T-helper 9 cell (primary cell): ENCODE results near the gene CTCFL.

ENCODE experiments used
- DNase-seq: peaks from one replicate; pipeline ENCODE4 v3.0.0-alpha.2; 2020

Gene CTCFL

DNA sequence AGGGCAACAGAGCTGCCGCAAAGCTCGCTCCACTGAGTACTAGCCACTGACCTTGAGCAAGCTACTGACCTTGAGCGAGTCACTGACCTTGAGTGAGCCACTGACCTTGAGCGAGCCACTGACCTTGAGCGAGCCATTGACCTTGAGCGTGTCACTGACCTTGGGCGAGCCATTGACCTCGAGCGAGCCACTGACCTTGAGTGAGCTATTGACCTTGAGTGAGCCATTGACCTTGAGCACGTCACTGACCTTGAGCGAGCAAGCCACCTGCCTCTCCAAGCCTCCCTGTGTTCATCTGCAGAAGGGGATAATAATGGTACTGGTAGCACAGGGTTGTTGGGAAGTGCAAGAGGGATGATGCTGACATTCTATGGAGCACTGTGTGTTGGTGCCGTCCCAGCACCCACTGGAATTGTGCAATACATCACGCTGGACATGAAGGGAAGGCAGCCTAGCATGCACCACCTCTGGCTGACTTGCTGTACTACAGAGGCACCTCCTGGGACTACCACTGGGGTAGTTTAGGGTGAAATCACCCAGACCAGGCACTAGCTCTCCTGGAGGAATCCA is 60.2 kb downstream of the CTCFL start:
- no peak for DNase-seq

DNA sequence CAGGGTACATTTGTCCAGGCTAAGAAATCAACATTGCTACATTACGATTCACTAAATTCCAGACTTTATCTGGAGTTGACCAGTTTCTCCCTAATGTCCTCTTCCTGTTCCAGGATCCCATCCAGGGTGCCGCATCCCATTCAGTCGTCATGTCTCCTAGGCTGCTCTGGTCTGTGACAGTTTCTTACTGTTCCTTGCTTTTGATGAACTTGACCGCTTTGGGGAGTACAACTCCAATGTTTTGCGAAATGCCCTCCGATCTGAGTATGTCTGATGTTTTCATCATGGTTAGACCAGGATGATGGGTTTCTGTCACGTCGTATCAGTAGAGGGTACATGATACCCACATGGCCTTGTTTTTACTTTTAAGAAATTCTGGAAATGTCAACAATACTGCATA is 62.2 kb downstream of the CTCFL start:
- no peak for DNase-seq

DNA sequence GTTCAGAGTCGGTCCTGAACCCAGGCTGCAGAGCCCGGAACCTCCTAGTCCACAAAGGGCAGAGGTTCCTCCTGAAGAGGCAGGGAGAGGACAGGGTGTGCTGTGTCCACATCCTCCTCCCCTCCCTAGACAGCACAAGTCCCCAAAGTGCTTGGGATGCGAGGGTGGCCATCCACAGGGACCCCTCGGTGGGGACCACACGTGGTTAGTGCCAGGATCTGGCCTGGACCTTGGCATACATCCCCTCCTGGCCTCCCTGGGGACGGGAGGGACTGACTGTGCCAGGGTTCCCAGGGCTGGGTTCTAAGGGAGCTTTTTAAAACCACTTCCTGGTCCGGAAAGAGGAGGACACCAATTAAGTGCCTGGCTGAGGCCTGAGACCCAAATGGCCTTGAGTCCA is 63.2 kb downstream of the CTCFL start:
- DNase-seq: no peak

- no peak for DNase-seq
Observed at GRCh38 chr20:57460781-57461465, 64.0 kb downstream of the CTCFL start.

- DNase-seq: no peak
Observed at GRCh38 chr20:57459897-57460296, 65.0 kb downstream of the CTCFL start.

DNA sequence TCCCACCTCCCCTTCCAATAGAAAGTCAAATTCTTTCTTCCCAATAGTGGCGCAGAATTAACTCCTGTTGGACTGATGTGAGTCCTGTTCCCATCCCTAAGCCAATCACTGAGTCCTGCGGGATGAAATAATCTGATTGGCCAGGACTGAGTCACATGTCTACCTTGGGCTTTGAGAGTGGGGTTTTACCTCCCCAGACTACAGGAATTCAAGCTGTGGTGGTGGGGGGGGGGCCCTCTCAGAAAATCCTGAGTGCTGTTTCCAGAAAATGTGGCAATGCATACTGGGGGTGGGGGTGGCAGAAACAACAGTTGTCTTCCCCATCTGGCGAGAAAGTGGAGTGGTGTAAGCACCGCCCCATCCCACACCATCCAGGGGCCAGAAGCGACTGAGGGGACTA is 65.7 kb downstream of the CTCFL start:
- no peak for DNase-seq

GRCh38 chr20:57458400-57459160 is 66.4 kb downstream of the CTCFL start:
- no peak for DNase-seq

- DNase-seq: no peak
Observed at GRCh38 chr20:57457243-57458095, 67.5 kb downstream of the CTCFL start.

- no peak for DNase-seq
Observed at GRCh38 chr20:57456116-57456515, 68.8 kb downstream of the CTCFL start.

DNA sequence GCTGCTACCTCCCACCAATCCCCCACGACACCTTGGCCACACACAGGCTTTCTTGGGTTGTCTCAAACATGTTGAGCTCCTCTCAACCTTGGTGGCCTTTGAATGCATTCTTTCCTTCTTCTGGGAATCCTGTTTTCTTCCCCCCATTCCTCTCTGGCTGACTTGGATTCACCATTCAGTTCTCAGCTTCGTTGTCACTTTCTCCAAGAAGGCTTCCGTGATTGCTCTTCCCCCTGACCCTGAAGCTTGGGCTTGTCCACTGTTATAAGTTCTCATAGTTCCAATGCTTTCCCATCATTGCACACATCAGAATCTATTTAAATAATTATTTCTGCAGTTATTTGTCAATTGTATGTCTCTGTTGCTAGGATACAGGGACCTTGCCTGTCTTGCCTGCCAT is 69.6 kb downstream of the CTCFL start:
- DNase-seq: no peak

DNA sequence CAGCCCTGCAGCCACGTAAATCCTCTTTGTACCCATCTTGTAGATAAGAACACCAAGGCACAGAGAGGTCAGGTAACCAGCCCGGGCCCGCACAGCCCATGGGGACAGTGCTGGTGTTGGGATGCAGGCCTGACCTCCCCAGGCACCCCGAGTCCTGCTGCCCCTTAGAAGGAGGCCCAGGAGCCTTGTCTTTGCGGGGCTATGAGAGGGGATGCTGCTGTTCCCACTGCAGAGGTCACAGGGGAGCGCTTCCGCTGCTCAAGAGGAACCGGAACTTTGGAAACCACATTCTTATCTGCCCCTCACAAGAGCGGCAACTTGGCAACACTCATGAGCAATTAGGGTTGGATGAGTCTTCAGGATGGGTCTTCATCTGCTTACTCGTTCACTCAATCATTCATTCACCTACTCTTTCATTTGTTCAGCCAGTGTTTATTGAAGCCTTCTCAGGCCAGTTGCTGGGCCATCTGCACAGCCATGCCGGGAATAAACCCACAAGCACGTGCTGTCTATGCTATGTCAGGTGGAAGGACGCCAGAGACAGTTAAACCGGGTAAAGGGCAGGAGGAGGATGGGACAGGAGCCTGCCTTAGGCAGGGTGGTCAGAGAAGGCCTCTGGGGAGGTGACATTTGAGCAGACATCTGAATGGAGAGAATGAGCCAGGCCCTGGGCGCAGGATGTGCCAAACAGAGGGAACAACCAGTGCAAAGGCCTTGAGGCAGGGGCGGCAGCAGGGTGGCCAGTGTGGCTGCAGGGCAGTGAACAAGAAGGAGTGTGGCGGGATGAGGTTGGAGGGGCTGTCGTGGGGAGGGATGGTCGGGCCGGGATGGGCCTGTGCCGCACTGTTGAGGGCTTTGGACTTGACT is 72.9 kb downstream of the CTCFL start:
- DNase-seq: no peak

GRCh38 chr20:57451431-57451794 is 73.5 kb downstream of the CTCFL start:
- no peak for DNase-seq

- DNase-seq: no peak
Observed at GRCh38 chr20:57450931-57451330, 74.0 kb downstream of the CTCFL start.

- DNase-seq: no peak
Observed at GRCh38 chr20:57450419-57450818, 74.5 kb downstream of the CTCFL start.

- DNase-seq: no peak
Observed at GRCh38 chr20:57449398-57450354, 75.3 kb downstream of the CTCFL start.

DNA sequence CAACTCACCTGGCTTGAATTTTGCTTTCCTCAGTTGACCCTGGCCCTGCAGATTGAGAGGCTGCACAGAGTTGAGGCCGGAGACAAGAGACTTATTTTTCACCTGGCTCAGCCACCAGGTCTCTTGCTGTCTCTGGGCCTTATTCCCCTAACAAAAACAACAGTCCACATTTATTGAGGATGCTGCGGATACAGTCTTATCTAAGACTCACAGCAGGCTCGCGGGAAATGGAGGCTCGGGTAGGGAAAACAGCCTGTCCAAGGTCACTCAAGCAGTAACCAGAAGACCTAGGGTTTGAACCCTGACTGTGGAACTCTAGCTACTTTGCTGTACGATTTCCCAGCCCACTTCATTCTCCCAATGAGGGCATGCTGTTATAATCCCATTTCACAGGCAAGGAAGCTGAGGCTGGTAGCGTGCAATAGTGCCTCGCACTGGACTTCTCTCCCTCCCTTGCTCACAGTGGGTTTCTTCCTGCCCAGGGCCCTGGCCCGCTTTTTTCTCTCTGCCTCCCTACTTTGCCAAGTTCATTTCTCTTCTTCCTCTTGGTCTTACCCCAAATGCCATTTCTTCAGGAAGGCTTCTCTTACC is 76.1 kb downstream of the CTCFL start:
- no peak for DNase-seq
